ENCODE measurements around the gene ADGRL3.

The ADGRL3 gene

GRCh38 chr4:61675464-61675863 lies 475.3 kb downstream of the ADGRL3 start:
- TF ChIP-seq CTCF (IDR thresholded peaks at IDR 0.05; ENCODE audit: low read depth, low read length, missing control alignments), result no peak
- H3K4me3 ChIP-seq (ENCODE audit: low read depth, low read length), result no peak overlapping the region
- no peak for DNase-seq (ENCODE audit: low read depth)
- in situ Hi-C loops (cut with HindIII; ENCODE audit: low sequenced_read_pairs), result no loop called here

GRCh38 chr4:61678297-61678696 lies 478.2 kb downstream of the ADGRL3 start:
- DNase-seq (ENCODE audit: low read depth), result no peak
- H3K4me3 ChIP-seq (ENCODE audit: low read depth, low read length), result no peak overlapping the region
- TF ChIP-seq CTCF (IDR thresholded peaks at IDR 0.05; ENCODE audit: low read depth, low read length, missing control alignments), result no peak
- in situ Hi-C loops (cut with HindIII; ENCODE audit: low sequenced_read_pairs), result no loop called here

DNA sequence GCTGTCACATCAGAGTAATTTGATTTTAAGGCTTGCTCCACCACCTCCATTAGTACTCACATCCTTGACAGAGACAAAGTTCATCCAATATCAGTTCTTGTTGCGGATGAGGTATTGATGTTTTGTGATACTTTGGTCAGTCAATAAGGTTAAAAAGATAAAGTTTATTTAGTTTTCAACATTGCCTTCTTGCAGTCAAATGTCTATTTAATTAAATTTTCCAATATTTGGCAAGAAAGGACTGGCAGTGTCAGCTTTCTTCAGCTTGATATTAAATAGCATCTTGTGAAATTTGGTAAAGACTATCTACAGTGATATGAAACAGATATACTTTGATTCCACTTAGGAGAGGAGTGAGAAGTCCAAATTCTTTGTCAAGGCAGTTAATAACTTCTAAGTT lies 493.4 kb downstream of the ADGRL3 start:
- TF ChIP-seq CTCF (IDR thresholded peaks at IDR 0.05; ENCODE audit: low read depth, low read length, missing control alignments), result no peak
- no peak overlapping the region for H3K4me3 ChIP-seq (ENCODE audit: low read depth, low read length)
- in situ Hi-C loops (cut with HindIII; ENCODE audit: low sequenced_read_pairs), result no loop called here
- DNase-seq (ENCODE audit: low read depth), result no peak

GRCh38 chr4:61714387-61714911 lies 514.3 kb downstream of the ADGRL3 start:
- DNase-seq (ENCODE audit: low read depth), result no peak
- no peak overlapping the region for H3K4me3 ChIP-seq (ENCODE audit: low read depth, low read length)
- no peak for TF ChIP-seq CTCF (IDR thresholded peaks at IDR 0.05; ENCODE audit: low read depth, low read length, missing control alignments)
- in situ Hi-C loops (cut with HindIII; ENCODE audit: low sequenced_read_pairs), result no loop called here

DNA sequence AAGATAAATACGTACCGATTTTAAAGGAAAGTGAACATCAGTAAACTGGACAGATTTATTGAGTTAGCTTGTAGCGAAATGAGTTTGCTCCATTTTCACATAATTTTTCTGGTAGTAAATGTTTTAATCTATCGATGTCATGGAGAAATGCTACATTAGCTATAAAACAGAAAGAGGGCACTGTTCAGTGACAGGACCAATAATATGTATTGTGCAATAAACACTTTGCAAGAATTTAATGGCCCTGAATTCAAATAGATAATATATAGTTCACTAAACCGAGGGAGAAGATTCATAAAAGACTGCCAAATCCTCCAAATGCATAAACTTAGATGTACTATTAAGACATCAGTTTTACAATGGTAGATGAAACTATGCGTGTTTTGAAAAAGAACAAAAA lies 516.3 kb downstream of the ADGRL3 start:
- no peak overlapping the region for H3K4me3 ChIP-seq (ENCODE audit: low read depth, low read length)
- in situ Hi-C loops (cut with HindIII; ENCODE audit: low sequenced_read_pairs), result no loop called here
- DNase-seq (ENCODE audit: low read depth), result no peak
- no peak for TF ChIP-seq CTCF (IDR thresholded peaks at IDR 0.05; ENCODE audit: low read depth, low read length, missing control alignments)

DNA sequence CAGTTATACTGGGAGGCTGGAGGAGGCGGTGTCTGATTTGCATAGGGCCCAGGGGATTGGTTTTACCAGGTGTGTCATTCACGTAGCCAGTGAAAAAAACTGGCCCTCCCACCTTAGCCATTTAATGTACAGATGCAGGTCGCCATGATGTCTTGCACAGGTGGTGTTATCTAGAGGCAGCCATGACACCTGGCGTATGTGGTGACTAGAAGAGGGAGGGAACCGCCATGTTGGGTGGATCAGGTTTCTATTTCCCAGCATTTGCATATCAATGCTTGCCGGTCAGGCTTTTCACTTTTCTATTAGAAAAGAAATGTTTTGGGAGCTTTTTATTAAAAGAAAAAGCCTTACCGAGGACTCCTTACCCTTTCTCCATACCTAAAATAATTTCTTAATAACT lies 523.4 kb downstream of the ADGRL3 start:
- no peak for TF ChIP-seq CTCF (IDR thresholded peaks at IDR 0.05; ENCODE audit: low read depth, low read length, missing control alignments)
- no peak overlapping the region for H3K4me3 ChIP-seq (ENCODE audit: low read depth, low read length)
- no peak for DNase-seq (ENCODE audit: low read depth)
- in situ Hi-C loops (cut with HindIII; ENCODE audit: low sequenced_read_pairs), result no loop called here

GRCh38 chr4:61727286-61727685 lies 527.2 kb downstream of the ADGRL3 start:
- no peak for TF ChIP-seq CTCF (IDR thresholded peaks at IDR 0.05; ENCODE audit: low read depth, low read length, missing control alignments)
- in situ Hi-C loops (cut with HindIII; ENCODE audit: low sequenced_read_pairs), result no loop called here
- H3K4me3 ChIP-seq (ENCODE audit: low read depth, low read length), result no peak overlapping the region
- no peak for DNase-seq (ENCODE audit: low read depth)
